Hypothalamus (tissue), 51 donors: ENCODE results near the gene SMYD2.

ENCODE experiments used
- DNase-seq, 51 donors: peaks; one replicate each; lab custom pipeline; 2025; lab: John Stamatoyannopoulos, UW

Gene SMYD2

GRCh38 chr1:214354440-214355148 lies 73.6 kb downstream of the SMYD2 start:
- no peak for DNase-seq

DNA sequence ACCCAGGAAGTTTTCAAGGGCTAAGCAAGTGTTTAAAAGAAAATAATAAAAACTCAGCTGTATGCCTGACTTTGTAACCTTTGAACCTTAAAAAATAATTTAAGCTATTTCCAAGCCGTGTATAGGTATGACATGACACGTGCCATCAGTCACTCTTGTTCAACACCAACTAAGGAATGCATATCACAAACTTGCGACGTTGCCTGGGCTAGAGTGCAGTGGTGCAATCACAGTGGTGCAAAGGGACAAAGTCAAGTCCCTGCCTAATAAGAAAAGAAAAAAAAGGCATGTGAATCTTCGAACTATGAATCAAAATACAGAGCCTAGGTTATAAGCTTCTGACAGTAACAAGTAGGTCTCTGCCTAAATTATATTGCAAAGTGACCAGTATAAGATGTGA lies 79.2 kb downstream of the SMYD2 start:
- no peak for DNase-seq

DNA sequence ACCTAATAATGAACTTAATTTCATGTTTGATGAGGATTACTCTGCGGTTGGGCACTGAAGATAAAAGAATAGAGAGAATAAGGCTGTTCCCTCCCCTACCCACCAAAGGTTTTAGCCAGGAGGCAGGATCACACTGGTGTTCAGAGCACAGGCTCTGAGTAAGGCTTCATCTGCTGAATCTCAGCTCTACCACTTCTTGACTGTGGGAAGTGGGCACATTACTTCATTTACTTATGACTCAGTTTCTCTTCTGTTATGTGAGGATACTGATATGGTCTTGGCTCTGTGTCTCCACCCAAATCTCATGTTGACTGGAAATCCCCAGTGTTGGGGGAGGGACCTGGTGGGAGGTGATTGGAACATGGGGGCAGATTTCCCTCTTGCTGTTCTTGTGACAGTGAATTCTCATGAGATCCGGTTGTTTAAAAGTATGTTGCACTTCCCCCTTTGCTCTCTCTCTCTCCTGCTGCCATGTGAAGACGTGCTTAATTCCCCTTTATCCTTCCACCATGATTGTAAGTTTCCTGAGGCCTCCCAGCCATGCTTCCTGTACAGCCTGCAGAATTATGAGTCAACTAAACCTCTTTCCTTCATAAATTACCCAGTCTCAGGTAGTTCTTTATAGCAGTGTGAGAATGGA lies 79.7 kb downstream of the SMYD2 start:
- no peak for DNase-seq

DNA sequence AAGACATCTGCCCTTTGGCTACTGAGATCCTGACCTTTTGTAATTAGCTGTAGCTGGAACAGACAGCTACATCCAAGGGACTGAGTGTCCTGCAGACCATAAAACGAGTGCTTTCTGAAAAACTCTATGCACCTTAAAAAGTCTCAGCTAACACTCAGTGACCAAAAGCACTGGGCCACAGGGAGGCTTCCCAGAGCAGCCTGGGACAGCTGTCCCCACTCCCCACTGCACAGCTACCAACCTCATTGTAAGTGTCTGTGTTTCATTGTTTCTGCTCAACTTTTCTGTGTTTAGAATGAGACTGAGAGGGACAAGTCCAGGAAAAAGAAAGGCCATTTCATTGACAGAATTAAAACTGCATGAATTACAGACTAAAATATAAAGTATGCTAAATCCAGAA lies 80.7 kb downstream of the SMYD2 start:
- DNase-seq = no peak

GRCh38 chr1:214362188-214362882 lies 81.4 kb downstream of the SMYD2 start:
- DNase-seq = peak in 3 of 51 donors; percentile 1 to 16 (median 2)

DNA sequence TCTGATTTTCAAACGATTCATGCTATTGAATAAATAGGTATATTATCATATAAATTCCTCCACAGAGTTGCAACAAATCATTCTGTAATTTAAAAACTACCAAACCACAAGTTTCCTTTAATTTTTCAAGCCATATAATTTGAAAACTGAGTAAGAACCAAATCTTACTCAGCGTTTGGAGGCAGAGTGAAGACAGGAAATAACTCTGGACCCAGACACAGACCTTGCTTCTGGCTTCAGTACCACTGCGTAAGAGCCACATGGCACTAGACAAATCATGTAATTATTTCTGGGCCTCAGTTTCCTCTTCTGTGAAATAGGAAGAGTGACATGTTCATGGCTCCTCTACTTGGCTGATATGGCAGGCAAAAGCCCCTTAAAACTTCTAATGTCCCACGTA lies 82.4 kb downstream of the SMYD2 start:
- DNase-seq = no peak

GRCh38 chr1:214364386-214364785 lies 83.4 kb downstream of the SMYD2 start:
- no peak for DNase-seq

DNA sequence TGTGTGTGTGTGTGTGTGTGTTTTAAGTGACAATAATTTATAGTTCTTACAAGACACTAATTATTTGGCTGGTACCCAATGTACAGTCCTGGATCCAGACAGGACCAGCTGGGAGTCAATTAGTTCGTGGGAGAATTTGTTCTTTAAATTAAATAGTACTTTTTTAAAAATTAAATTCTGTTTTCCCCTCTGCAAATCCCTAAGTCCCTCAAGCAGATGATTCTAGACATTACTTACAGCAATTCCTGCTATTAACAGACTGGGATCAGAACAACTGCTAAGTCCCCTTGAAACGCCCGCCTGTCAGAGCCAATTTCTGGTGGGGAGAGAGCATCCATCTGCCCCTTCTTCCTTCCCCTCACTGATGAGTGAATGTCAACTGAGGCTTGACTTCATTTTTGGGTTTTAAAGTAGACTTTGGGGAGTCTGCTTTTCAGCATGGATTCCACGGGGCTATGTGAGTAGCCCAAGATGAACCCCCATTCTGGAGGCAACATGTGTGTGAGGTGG lies 83.9 kb downstream of the SMYD2 start:
- DNase-seq = no peak

GRCh38 chr1:214367841-214368240 lies 86.9 kb downstream of the SMYD2 start:
- no peak for DNase-seq

GRCh38 chr1:214369364-214369763 lies 88.4 kb downstream of the SMYD2 start:
- DNase-seq = no peak

DNA sequence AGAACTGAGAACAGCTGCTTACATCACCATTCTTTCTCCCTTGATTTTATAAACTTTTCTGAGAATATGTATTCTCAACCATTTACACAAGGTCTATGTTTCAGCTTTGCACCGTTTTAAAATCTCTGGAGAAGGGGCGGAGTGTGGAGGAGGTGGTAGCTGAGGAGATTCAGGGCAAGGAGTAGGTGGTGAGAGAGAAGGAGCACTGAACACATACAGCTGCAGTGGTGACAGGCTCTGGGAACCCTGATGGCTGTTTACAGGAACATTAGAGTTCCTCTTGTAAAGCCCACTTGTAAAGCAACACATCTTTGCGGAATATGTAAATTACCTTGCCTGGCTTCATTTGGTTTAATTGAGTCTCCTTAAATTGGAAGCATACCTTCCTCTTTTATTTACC lies 89.7 kb downstream of the SMYD2 start:
- no peak for DNase-seq

DNA sequence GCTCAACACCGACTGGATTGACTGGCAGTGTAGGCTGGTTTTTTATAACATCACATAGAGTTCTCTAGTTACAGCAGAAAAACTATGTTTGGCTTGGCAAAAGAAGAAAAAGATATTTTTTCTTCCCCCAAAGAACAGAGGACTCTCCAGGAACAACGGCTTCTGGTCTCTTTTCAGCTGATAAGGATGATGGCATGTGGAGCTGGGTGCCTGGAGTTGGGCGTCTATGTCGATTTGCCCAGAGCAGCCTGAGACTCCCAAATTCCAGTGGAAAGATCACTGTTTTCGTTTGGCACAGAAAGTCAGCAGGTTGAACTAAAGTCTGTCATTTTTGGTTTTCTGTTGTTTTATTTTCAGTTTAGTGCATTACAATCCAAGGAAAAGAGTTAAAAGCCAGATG lies 91.1 kb downstream of the SMYD2 start:
- DNase-seq = no peak

DNA sequence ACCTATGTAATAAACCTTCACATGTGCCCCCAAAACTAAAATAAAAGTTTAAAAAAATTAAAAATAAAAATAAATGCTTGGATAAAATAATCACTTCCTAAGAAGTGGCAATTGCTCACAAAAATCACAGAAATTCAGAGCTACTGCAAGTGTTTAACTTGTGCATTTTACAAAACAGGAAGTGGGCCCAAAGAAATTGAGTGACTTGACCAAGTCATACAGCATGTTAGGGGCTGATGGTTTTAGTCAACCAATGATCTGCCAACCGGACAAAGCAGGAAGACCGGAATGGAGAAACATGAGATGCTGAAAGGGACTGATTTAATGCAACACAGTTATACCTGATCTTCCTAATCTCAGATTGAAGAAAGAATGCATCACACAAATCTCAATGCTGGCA lies 96.5 kb downstream of the SMYD2 start:
- DNase-seq = no peak

DNA sequence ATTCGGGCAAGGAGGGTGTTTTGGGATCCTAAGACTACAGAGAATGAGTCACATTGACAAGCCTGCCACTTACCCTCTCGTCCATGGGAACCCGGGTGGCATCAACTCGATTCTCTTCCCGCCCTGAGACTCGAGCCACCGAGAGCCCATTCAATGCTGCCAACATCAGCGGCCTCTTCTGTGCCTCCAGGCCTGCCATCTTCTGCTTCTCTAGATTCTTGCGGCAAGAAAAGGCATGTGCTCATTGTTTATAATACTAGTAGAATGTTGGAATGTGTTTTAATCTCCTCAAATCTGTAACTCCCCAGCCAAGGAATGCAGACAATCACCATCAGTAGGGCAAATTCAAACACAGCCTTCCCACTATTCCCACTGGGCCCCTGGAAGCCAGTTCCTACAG lies 96.9 kb downstream of the SMYD2 start:
- no peak for DNase-seq

GRCh38 chr1:214378492-214378891 lies 97.5 kb downstream of the SMYD2 start:
- no peak for DNase-seq

DNA sequence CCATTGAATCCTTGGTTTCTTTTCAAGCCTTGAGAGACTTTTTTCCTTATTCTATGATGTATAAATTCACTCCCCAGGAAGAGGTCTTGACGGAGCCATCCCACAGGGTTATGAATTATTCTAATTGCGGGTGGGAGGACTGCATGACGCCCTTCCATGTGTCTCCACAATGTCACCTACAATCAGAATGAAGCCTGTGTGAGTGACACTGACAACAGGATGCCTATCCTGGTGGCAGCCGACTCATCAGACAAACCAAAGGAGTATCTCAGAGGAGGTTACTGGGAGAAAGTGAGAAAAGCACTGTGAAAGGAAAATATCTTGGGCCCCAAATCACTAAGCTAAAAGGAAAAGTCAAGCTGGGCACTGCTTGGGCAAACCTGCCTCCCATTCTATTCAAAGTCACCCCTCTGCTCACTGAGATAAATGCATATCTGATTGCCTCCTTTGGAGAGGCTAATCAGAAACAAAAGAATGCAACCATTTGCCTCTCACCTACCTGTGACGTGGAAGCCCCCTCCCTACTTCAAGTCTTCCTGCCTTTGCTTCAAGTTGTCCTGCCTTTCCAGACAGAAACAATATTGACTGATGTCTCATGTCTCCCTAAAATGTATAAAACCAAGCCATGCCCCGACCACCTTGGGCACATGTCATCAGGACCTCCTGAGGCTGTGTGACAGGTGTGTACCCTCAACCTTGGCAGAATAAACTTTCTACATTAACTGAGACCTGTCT lies 98.4 kb downstream of the SMYD2 start:
- DNase-seq = no peak

GRCh38 chr1:214380396-214380795 lies 99.4 kb downstream of the SMYD2 start:
- DNase-seq = no peak

- no peak for DNase-seq
Measured at GRCh38 chr1:214380986-214381695, 100.2 kb downstream of the SMYD2 start.

GRCh38 chr1:214383381-214384372 lies 102.7 kb downstream of the SMYD2 start:
- no peak for DNase-seq
